ENCODE measurements around the gene KIAA0319L. TPM values are rescaled to one million over a fixed set of nuclear protein-coding genes. Genes with fewer than 3 reads are reported as not detected.

Gene KIAA0319L
- polyA plus RNA-seq (2013, experiment 1 of 4) = 64.5 TPM
- polyA plus RNA-seq (2013, experiment 2 of 4) = 68.6 TPM
- polyA plus RNA-seq (2013, experiment 3 of 4) = 51.6 TPM
- polyA plus RNA-seq (2013, experiment 4 of 4) = 59.5 TPM

DNA sequence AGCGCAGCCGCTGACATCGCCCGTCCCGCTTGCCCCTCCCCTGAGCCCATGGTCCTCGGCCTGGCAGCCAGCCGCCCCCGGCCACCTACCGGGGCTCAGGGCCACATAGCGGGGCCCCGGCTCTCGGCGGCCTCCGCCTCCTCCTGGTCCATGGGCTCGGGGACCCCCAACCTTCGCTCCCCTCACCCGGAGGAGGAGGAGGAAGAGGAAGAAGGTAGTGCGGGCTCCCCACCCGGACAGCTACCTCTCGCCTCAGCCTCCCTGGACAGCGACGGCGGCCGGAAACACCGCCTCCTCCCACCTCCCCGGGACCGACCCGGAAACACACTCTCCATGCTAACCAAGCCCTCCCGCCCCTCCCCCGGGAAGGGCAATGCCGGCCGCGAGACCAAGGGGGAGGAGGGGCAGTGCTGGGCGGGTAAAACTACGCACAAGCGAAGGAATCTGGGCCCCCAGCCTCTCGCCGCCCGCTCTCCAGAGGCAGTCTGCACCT lies at the start of gene KIAA0319L:
TSS of gene KIAA0319L (minus strand) at position 286 of the 493 bp plus-strand sequence. CDS start 2,912 bp downstream, outside the sequence.
- Histone ChIP-seq H3K9me3 (ENCODE audit: control insufficient read depth, low read length) (no peaks in the 10 kb centered on the region), H3K36me3 (ENCODE audit: control insufficient read depth, insufficient read depth, low read length) (peaks cover 15% of the 10 kb centered on the region), H3K27ac (ENCODE audit: insufficient read depth, low read depth, low read length, poor library complexity, severe bottlenecking) (peak within 1 kb of the TSS; percentile 90), H3K27me3 (ENCODE audit: control insufficient read depth, insufficient read depth, low read length, poor library complexity, severe bottlenecking) (no peaks in the 10 kb centered on the region), H3K4me3 (ENCODE audit: insufficient read depth, low read depth, low read length) (peak within 1 kb of the TSS; percentile 91), H3K4me1 (ENCODE audit: control insufficient read depth, insufficient read depth, low read length) (peaks cover 13% of the 10 kb centered on the region)
- 0% methylated on average over 36 to 39 of the region's 39 CpGs for WGBS, 2 experiments

DNA sequence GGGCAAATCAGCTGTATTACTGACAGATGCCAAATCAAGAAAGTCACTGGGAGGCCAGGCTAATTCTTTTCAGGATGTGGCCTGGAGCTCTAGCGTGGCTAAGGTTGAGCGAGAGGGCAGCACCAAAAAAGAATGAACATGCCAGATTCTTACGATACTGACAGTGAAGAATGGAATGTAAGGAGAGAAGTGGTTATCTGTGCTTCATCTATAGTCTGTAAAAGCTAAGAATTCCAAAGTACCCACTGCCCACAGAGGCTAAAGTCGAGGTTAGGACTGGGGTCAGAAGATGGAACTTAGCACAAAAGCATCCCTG lies 48.6 kb upstream of the KIAA0319L start:
- no peaks in the 10 kb centered on the region for H3K9me3 ChIP-seq (ENCODE audit: control insufficient read depth, low read length)
- WGBS, 2 experiments = 76 to 85% methylated on average over 4 of the region's 4 CpGs
- H3K27ac ChIP-seq (ENCODE audit: insufficient read depth, low read depth, low read length, poor library complexity, severe bottlenecking) = peak overlapping the region; percentile 0
- peaks cover 44% of the 10 kb centered on the region for H3K36me3 ChIP-seq (ENCODE audit: control insufficient read depth, insufficient read depth, low read length)
- H3K27me3 ChIP-seq (ENCODE audit: control insufficient read depth, insufficient read depth, low read length, poor library complexity, severe bottlenecking) = no peaks in the 10 kb centered on the region
- H3K4me1 ChIP-seq (ENCODE audit: control insufficient read depth, insufficient read depth, low read length) = peaks cover 6% of the 10 kb centered on the region
- H3K4me3 ChIP-seq (ENCODE audit: insufficient read depth, low read depth, low read length) = no peak overlapping the region

DNA sequence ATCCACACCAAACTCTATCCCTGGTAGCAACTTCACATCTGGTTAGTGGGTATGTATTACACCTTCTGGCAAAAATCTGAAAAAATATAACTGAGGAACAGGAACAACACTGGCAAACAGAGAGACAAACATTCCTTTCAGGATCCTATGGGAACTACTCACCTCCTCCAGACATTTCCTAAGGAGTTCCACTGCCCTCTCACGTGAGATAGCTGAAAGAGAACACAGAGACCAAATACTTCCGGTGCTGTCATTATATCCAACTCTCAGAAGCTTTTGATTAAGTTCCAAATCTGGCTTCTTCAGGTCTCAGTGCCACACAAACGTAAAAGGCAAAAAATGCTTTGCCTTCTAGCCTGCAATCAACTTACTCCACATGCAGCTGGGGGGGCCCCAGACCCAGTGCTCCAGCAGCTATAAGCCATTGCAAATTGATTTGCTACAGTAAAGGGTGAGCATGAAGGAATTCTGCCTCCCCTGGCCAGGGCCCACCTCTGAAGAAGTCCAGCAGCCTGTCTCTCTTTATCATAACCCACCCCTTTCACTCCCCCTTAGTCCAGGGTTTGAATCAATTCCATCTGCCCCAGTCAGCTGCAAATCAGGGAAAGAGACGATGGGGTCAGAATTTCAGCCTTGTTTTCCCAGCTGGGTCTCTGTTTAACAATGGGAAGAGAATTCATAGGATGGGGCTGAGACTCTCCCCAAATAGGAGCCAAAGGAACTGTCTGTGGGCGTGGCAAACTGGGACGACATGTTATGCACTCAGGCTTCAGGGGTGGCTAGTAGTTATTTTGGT lies 48.1 kb upstream of the KIAA0319L start:
- Histone ChIP-seq H3K27me3 (ENCODE audit: control insufficient read depth, insufficient read depth, low read length, poor library complexity, severe bottlenecking) (no peaks in the 10 kb centered on the region), H3K9me3 (ENCODE audit: control insufficient read depth, low read length) (no peaks in the 10 kb centered on the region), H3K36me3 (ENCODE audit: control insufficient read depth, insufficient read depth, low read length) (peaks cover 44% of the 10 kb centered on the region), H3K4me1 (ENCODE audit: control insufficient read depth, insufficient read depth, low read length) (peaks cover 6% of the 10 kb centered on the region), H3K4me3 (ENCODE audit: insufficient read depth, low read depth, low read length) (no peak overlapping the region), H3K27ac (ENCODE audit: insufficient read depth, low read depth, low read length, poor library complexity, severe bottlenecking) (peak overlapping the region; percentile 51)
- WGBS, 2 experiments = 71 to 72% methylated on average over 6 of the region's 6 CpGs

DNA sequence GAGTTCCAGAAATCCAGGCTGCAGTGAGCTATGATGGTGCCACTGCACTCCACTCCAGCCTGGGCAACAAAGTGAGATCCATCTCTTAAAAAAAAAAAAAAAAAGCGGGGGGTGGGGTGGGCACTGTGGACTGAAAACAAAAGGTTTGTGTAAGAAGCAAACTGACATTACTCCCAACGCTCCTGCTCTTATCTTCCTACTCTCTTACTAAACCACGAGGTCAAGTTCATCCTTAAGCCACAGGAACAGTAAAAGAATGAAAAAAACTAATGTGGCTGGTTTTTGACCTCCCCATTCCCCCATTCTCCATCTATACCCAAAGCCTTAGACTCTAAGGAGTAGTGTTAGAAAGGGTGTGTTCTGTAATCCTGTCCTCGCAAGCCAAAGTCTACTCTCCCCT lies 46.7 kb upstream of the KIAA0319L start:
- WGBS, 2 experiments = 96 to 100% methylated on average over 1 to 3 of the region's 4 CpGs
- no peaks in the 10 kb centered on the region for H3K27me3 ChIP-seq (ENCODE audit: control insufficient read depth, insufficient read depth, low read length, poor library complexity, severe bottlenecking)
- no peak overlapping the region for H3K4me3 ChIP-seq (ENCODE audit: insufficient read depth, low read depth, low read length)
- no peaks in the 10 kb centered on the region for H3K9me3 ChIP-seq (ENCODE audit: control insufficient read depth, low read length)
- peaks cover 6% of the 10 kb centered on the region for H3K4me1 ChIP-seq (ENCODE audit: control insufficient read depth, insufficient read depth, low read length)
- H3K36me3 ChIP-seq (ENCODE audit: control insufficient read depth, insufficient read depth, low read length) = peaks cover 33% of the 10 kb centered on the region
- H3K27ac ChIP-seq (ENCODE audit: insufficient read depth, low read depth, low read length, poor library complexity, severe bottlenecking) = no peak overlapping the region

DNA sequence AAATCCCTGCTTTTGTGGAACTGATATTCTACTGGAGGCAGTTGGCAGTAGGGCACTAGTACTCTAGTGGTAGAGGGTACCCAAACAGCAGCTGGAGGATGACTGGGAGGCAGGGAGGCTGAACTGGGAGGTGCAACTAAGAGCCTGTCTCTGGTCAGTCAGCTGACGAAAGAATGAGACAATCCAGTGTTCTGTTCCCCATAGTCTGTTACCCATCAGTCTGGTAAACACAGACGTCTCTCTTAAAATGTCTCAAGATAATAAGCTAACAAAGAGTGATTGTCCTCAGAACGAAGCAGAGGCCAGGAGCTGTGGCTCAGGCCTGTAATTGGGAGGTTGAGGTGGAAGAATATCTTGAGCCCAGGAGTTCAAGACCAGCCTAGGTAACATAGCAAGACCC lies 46.3 kb upstream of the KIAA0319L start:
- WGBS, 2 experiments = 89 to 92% methylated on average over 3 of the region's 3 CpGs
- H3K9me3 ChIP-seq (ENCODE audit: control insufficient read depth, low read length) = no peaks in the 10 kb centered on the region
- H3K27me3 ChIP-seq (ENCODE audit: control insufficient read depth, insufficient read depth, low read length, poor library complexity, severe bottlenecking) = no peaks in the 10 kb centered on the region
- peaks cover 28% of the 10 kb centered on the region for H3K36me3 ChIP-seq (ENCODE audit: control insufficient read depth, insufficient read depth, low read length)
- H3K27ac ChIP-seq (ENCODE audit: insufficient read depth, low read depth, low read length, poor library complexity, severe bottlenecking) = no peak overlapping the region
- H3K4me1 ChIP-seq (ENCODE audit: control insufficient read depth, insufficient read depth, low read length) = peaks cover 6% of the 10 kb centered on the region
- H3K4me3 ChIP-seq (ENCODE audit: insufficient read depth, low read depth, low read length) = no peak overlapping the region

DNA sequence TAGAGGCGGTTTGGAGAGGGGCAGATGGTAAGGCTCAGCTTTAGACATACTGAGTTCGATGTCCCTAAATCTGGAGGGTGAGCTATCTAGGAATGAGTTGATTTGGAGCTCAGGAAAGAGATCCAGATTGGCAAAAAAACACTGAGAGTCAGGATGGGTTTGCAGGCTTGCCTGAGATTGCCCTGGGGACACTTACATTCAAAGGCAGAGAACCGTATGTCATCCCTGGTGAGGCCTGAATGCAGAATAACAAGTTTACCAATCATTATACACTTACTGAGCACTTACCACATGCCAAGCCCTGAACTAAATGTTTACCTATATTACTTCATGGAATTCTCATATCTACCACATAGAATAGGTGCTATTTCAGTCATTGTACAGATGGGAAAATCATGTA lies 43.4 kb upstream of the KIAA0319L start:
- WGBS, 2 experiments = 94% methylated on average over 3 of the region's 3 CpGs

DNA sequence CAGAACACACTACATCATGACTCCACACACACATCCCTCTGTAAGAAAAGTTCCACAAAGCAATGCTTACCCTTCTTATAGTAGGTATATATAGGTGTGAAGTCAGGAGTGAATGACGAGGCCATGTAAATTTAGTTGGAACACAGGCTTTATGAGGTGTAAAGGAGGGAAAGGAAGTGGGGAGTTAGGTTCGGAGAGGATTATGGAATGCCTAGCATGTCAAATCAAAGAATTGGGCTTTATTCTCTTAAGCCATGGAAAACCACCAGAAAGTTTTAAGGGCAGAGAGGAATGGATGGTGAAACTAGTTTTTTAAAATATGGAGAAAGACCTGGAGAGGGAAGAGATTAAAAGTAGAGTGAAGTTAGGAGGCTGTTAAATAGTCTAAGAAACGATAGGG lies 42.2 kb upstream of the KIAA0319L start:
- Histone ChIP-seq H3K36me3 (ENCODE audit: control insufficient read depth, insufficient read depth, low read length) (peaks cover 15% of the 10 kb centered on the region), H3K4me1 (ENCODE audit: control insufficient read depth, insufficient read depth, low read length) (no peaks in the 10 kb centered on the region), H3K4me3 (ENCODE audit: insufficient read depth, low read depth, low read length) (no peak overlapping the region), H3K27ac (ENCODE audit: insufficient read depth, low read depth, low read length, poor library complexity, severe bottlenecking) (no peak overlapping the region), H3K27me3 (ENCODE audit: control insufficient read depth, insufficient read depth, low read length, poor library complexity, severe bottlenecking) (no peaks in the 10 kb centered on the region), H3K9me3 (ENCODE audit: control insufficient read depth, low read length) (no peaks in the 10 kb centered on the region)
- WGBS, 2 experiments = 92% methylated on average over 3 of the region's 3 CpGs

More for the DNA sequence above, 43.4 kb upstream of the KIAA0319L start:
- H3K4me3 ChIP-seq (ENCODE audit: insufficient read depth, low read depth, low read length) = no peak overlapping the region
- no peak overlapping the region for H3K27ac ChIP-seq (ENCODE audit: insufficient read depth, low read depth, low read length, poor library complexity, severe bottlenecking)
- no peaks in the 10 kb centered on the region for H3K27me3 ChIP-seq (ENCODE audit: control insufficient read depth, insufficient read depth, low read length, poor library complexity, severe bottlenecking)
- peaks cover 15% of the 10 kb centered on the region for H3K36me3 ChIP-seq (ENCODE audit: control insufficient read depth, insufficient read depth, low read length)
- H3K9me3 ChIP-seq (ENCODE audit: control insufficient read depth, low read length) = no peaks in the 10 kb centered on the region
- H3K4me1 ChIP-seq (ENCODE audit: control insufficient read depth, insufficient read depth, low read length) = peaks cover 6% of the 10 kb centered on the region

DNA sequence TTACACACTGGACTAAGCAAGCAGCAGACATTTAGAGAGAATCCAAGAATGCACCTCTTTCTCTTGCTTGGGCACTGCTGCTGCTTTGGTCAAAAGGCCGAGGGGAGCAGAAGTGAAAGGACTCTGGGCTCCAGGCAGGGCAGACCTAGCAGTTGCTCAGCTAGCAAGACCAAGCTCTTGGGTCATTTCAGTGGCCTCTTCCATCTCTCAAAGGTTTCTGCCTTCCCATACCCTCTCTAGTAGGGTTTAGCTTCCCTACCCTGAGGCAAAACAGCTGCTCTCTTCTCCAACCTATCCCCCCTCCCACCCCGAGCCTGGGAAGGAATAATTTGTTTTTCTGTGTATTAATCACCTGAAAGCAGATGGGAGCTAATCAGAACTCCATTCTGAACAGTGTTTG lies 41.7 kb upstream of the KIAA0319L start:
- peaks cover 15% of the 10 kb centered on the region for H3K36me3 ChIP-seq (ENCODE audit: control insufficient read depth, insufficient read depth, low read length)
- 87 to 98% methylated on average over 1 of the region's 2 CpGs for WGBS, 2 experiments

DNA sequence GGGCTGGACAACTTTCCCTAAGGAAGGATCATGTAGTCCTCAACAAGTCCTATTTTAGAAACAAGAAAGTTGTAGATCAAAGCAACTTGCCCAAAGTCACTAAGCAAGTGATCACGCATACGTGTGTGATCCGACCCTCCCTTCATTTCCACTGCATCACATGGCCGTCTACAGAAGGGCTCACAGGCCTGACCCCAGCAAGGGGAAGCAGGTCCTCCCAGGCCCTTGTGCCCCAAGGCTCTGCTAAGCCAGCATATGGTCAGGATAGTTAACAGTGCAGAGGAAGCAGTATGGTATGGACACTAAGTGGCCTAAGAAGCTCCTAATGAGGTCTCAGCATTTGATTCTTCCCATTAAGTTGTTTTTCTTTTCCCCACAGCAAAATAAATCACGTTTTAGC lies 40.7 kb upstream of the KIAA0319L start:
- Histone ChIP-seq H3K4me3 (ENCODE audit: insufficient read depth, low read depth, low read length) (no peak overlapping the region), H3K4me1 (ENCODE audit: control insufficient read depth, insufficient read depth, low read length) (no peaks in the 10 kb centered on the region), H3K9me3 (ENCODE audit: control insufficient read depth, low read length) (no peaks in the 10 kb centered on the region), H3K27me3 (ENCODE audit: control insufficient read depth, insufficient read depth, low read length, poor library complexity, severe bottlenecking) (no peaks in the 10 kb centered on the region), H3K27ac (ENCODE audit: insufficient read depth, low read depth, low read length, poor library complexity, severe bottlenecking) (no peak overlapping the region), H3K36me3 (ENCODE audit: control insufficient read depth, insufficient read depth, low read length) (peaks cover 9% of the 10 kb centered on the region)
- WGBS, 2 experiments = 92 to 95% methylated on average over 5 of the region's 5 CpGs

More for the DNA sequence above, 41.7 kb upstream of the KIAA0319L start:
- H3K4me3 ChIP-seq (ENCODE audit: insufficient read depth, low read depth, low read length) = no peak overlapping the region
- H3K9me3 ChIP-seq (ENCODE audit: control insufficient read depth, low read length) = no peaks in the 10 kb centered on the region
- H3K27ac ChIP-seq (ENCODE audit: insufficient read depth, low read depth, low read length, poor library complexity, severe bottlenecking) = no peak overlapping the region
- no peaks in the 10 kb centered on the region for H3K27me3 ChIP-seq (ENCODE audit: control insufficient read depth, insufficient read depth, low read length, poor library complexity, severe bottlenecking)
- H3K4me1 ChIP-seq (ENCODE audit: control insufficient read depth, insufficient read depth, low read length) = no peaks in the 10 kb centered on the region

DNA sequence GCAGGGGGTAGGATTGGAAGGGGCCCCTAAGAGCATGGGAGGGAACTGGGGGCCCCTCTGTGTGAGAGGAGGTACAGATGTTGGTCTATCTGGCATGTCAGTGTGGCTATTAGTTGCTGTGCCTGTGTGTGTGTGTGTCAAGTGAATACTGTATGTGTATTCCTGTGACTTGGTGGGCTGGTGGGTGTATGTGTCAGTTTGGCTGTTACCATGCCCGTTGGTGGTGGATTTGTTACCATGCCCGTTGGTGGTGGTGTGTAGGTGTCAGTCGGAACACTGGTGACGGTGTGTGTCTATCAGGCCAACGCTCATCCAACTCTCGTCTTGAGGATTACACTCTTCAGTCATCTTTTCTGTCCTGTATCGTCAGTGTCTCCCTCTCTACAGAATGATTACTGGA lies 38.5 kb upstream of the KIAA0319L start:
- 95% methylated on average over 7 of the region's 7 CpGs for WGBS, 2 experiments
- Histone ChIP-seq H3K9me3 (ENCODE audit: control insufficient read depth, low read length) (no peaks in the 10 kb centered on the region), H3K27me3 (ENCODE audit: control insufficient read depth, insufficient read depth, low read length, poor library complexity, severe bottlenecking) (no peaks in the 10 kb centered on the region), H3K4me3 (ENCODE audit: insufficient read depth, low read depth, low read length) (no peak overlapping the region), H3K4me1 (ENCODE audit: control insufficient read depth, insufficient read depth, low read length) (no peaks in the 10 kb centered on the region), H3K27ac (ENCODE audit: insufficient read depth, low read depth, low read length, poor library complexity, severe bottlenecking) (no peak overlapping the region), H3K36me3 (ENCODE audit: control insufficient read depth, insufficient read depth, low read length) (no peaks in the 10 kb centered on the region)
